Daoy (cell line): ENCODE data around the gene DENND10. TPM values are rescaled to one million over a fixed set of nuclear protein-coding genes. Genes with fewer than 3 reads are reported as not detected.
A peak's percentile ranks its signal among the peaks of the same experiment; 100 is the strongest.
"Not testable (repeated sequence)": the region's sequence is repeated elsewhere in the genome, so short reads cannot be mapped to it uniquely, and the experiment has no call there.

Experiments
- DNase-seq: peaks from one replicate; pipeline ENCODE4 v3.0.0-alpha.2; 2015; ENCODE audit warnings: low read depth
- total RNA-seq: library from RNA; depleted of rRNA; stranded (reverse); fragments of >200 nt; shearing (Covaris generic); gene quantifications from 2 replicates; pipeline ENCODE4 v1.2.3, GENCODE V29; 2014

DENND10 gene
- total RNA-seq, 1 experiment from 2014 or later, result 36.2 TPM

GRCh38 chr10:119096641-119097415 lies 7.1 kb upstream of the DENND10 start:
- not testable (repeated sequence) for DNase-seq

GRCh38 chr10:119098576-119098975 lies 5.3 kb upstream of the DENND10 start:
- no peak for DNase-seq

GRCh38 chr10:119100434-119101238 lies 3.3 kb upstream of the DENND10 start:
- DNase-seq, result no peak

GRCh38 chr10:119101366-119102098 lies 2.4 kb upstream of the DENND10 start:
- DNase-seq, result no peak

- no peak for DNase-seq
These were observed 541 bp upstream of the DENND10 start for GRCh38 chr10:119103241-119103902.

- no peak for DNase-seq
These were observed 722 bp downstream of the DENND10 start for GRCh38 chr10:119104654-119105015.

GRCh38 chr10:119105155-119105554 lies 1.2 kb downstream of the DENND10 start:
- no peak for DNase-seq

GRCh38 chr10:119105899-119106298 lies 2.0 kb downstream of the DENND10 start:
- not testable (repeated sequence) for DNase-seq

- DNase-seq, result not testable (repeated sequence)
These were observed 3.2 kb downstream of the DENND10 start for GRCh38 chr10:119107106-119107505.

GRCh38 chr10:119107771-119108170 lies 3.9 kb downstream of the DENND10 start:
- DNase-seq, result not testable (repeated sequence)

GRCh38 chr10:119112056-119112455 lies 8.1 kb downstream of the DENND10 start:
- no peak for DNase-seq

- DNase-seq, result no peak
These were observed 10.1 kb downstream of the DENND10 start for GRCh38 chr10:119113751-119114732.

- DNase-seq, result no peak
These were observed 12.0 kb downstream of the DENND10 start for GRCh38 chr10:119115926-119116325.

GRCh38 chr10:119116326-119116951 lies 12.5 kb downstream of the DENND10 start:
- DNase-seq, result no peak

- no peak for DNase-seq
These were observed 14.3 kb downstream of the DENND10 start for GRCh38 chr10:119118231-119118630.

- DNase-seq, result no peak
These were observed 15.5 kb downstream of the DENND10 start for GRCh38 chr10:119119400-119119799.

GRCh38 chr10:119120413-119120867 lies 16.5 kb downstream of the DENND10 start:
- peak; percentile 13 for DNase-seq

GRCh38 chr10:119120875-119121274 lies 17.0 kb downstream of the DENND10 start:
- no peak for DNase-seq

GRCh38 chr10:119125942-119126341 lies 22.0 kb downstream of the DENND10 start:
- no peak for DNase-seq

- no peak for DNase-seq
These were observed 25.8 kb downstream of the DENND10 start for GRCh38 chr10:119129721-119130120.
